ENCODE data around the gene NRARP. TPM values are rescaled to one million over a fixed set of nuclear protein-coding genes. Genes with fewer than 3 reads are reported as not detected.

Gene NRARP
- total RNA-seq, 1 experiment from 2014 or later: 16.9 TPM

DNA sequence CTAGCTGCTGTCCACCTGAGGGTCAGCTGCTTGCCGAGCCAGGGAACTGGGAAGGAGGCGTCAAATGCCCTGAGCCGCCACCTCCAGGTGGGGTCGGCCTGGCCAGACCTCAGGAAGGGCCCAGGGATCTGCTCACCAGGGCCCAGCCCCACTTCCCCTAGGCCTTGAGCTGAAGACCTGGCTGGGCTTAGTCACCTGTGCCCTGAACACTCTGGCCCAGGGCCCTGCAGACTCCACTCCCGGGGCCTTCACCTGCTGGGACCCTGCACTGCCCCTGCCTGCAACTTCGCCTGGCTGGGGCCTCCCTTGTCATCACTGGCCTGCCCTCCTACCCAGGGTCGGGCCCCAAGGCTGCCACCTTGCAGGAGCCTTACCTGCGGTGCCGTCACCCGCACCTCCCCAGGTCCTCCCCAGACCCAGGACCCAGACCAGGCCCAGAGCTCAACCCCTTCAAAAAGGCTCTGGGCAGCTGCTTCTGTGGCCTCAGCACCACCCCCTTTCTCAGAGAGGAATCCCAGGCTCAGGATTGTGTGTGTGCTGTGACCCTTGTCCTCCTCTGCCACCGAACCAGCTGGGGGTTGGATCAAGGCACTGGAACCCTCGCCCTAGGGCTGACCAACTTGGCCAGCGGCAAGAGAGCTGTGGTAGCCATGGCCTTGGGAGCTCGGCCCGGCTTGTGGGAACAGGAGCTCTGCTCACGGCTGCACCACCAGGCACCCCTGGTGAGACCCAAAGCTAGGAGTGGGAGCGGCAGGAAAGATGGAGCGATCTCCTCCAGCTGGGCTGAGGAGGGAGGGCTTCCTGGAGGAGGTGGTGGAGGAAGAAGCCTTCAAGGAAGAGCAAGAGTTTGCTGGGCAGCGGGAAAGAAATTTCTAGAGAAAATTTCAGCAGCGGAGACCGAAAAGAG lies 48.1 kb downstream of the NRARP start:
- Histone ChIP-seq H3K9me3 (ENCODE audit: control insufficient read depth, insufficient read depth, low read depth, low read length) (no peaks in the 10 kb centered on the region), H3K27ac (ENCODE audit: low read length) (peak overlapping the region; percentile 77), H3K4me3 (ENCODE audit: low read depth in 2 of 2, low read length in 2 of 2) (peak overlapping the region; percentile 58 to 72), H3K27me3 (ENCODE audit: control insufficient read depth, insufficient read depth, low read length) (no peaks in the 10 kb centered on the region), H3K36me3 (ENCODE audit: control insufficient read depth, insufficient read depth, low read length) (no peaks in the 10 kb centered on the region; the same call in 1 of the 2 replicates), H3K4me1 (ENCODE audit: control insufficient read depth, insufficient read depth, low read length) (peaks cover 16% of the 10 kb centered on the region)
- DNase-seq (ENCODE audit: low read depth, low spot score): no peak
- BruUV-seq (replicated peaks): no TSS peak
- peak; percentile 14; the same call in 1 of the 2 replicates for ATAC-seq
- in situ Hi-C loops (cut with HindIII; ENCODE audit: low pct_unique_long_range_greater_than_20kb, low sequenced_read_pairs) (no loop called here), intact Hi-C loops (cut with micrococcal nuclease; ENCODE audit: unreplicated experiment) (no loop called here)
- ChIA-PET POLR2A (interaction anchor here (0.6 to 1.6 kb wide), 3 partner anchors 11 to 97 kb away, joined by 4 to 17 read pairs (median 4); no protein-coding TSS in a partner anchor), CTCF (no interaction called here)
- TF ChIP-seq TCF7L2 (IDR thresholded peaks at IDR 0.05; ENCODE audit: low read depth, low read length) (no peak), CTCF (IDR thresholded peaks at IDR 0.05) (no peak), REST (IDR thresholded peaks at IDR 0.05; ENCODE audit: insufficient read depth in 1 of 2, low read depth in 2 of 2, low read length in 1 of 2) (no peak), SIN3A (IDR thresholded peaks at IDR 0.05; ENCODE audit: borderline replicate concordance, insufficient read depth, low read depth, low read length) (no peak)

DNA sequence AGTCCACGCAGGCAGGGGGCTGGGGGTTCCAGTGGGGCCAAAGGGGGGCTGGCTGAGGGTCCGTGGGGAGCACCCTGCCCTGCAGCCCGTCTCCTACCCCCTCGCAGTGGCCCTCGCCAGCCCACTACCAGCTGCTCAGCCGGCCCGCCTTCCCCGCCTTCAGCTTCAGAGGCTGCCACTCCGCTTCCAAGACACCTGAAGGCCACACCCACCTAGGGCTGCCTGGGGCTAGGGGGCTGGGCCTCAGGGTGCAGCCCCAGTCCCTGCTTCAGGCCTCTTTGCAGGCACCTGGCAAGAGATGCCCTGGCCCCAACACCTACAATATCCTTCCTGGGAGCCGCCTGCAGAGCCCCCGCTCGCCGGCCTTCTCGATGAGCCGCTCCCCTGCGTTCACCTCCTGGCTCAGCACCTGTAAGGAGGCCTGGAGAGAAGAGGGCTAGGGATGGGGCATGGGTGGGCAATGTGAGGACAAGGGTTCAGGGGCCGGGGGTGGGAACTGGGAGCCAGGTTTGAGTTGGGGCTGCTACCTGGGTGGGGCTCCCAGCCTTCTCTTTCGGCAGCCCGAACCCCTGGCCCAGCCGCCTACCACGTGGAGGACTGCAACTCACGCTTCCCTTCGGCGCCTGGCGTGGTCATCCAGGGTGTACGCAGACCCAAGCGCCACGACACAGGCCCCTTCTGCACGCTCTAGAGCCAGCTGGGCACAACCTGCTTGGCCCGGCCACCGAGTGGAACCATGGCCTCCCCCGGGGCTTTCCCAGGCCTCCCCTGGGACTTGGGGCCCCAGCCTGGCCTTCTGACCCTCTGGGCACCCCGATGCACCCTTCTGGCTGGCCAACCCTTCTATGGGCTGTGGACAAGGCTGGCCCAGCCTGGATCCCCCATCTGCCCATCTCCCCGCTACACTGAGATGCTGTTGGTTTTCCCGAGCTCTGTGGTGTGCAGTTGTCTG lies 49.2 kb downstream of the NRARP start:
- no peaks in the 10 kb centered on the region; the same call in 1 of the 2 replicates for H3K36me3 ChIP-seq (ENCODE audit: control insufficient read depth, insufficient read depth, low read length)
- ATAC-seq (no peak), DNase-seq (ENCODE audit: low read depth, low spot score) (no peak)
- in situ Hi-C loops (cut with HindIII; ENCODE audit: low pct_unique_long_range_greater_than_20kb, low sequenced_read_pairs): no loop called here
- H3K4me1 ChIP-seq (ENCODE audit: control insufficient read depth, insufficient read depth, low read length): peaks cover 16% of the 10 kb centered on the region
- no peaks in the 10 kb centered on the region for H3K9me3 ChIP-seq (ENCODE audit: control insufficient read depth, insufficient read depth, low read depth, low read length)
- no TSS peak for BruUV-seq (replicated peaks)
- ChIA-PET CTCF (no interaction called here), POLR2A (interaction anchor here (1.6 kb wide), 1 partner anchor 10 kb away, joined by 4 read pairs; no protein-coding TSS in a partner anchor)
- no peak overlapping the region for H3K27ac ChIP-seq (ENCODE audit: low read length)
- TF ChIP-seq REST (IDR thresholded peaks at IDR 0.05; ENCODE audit: insufficient read depth in 1 of 2, low read depth in 2 of 2, low read length in 1 of 2) (no peak), SIN3A (IDR thresholded peaks at IDR 0.05; ENCODE audit: borderline replicate concordance, insufficient read depth, low read depth, low read length) (no peak), CTCF (IDR thresholded peaks at IDR 0.05) (no peak), POLR2AphosphoS5 (IDR thresholded peaks at IDR 0.05; ENCODE audit: low read depth, low read length) (no peak), TCF7L2 (IDR thresholded peaks at IDR 0.05; ENCODE audit: low read depth, low read length) (no peak)
- H3K4me3 ChIP-seq (ENCODE audit: low read depth in 2 of 2, low read length in 2 of 2): no peak overlapping the region
- no peaks in the 10 kb centered on the region for H3K27me3 ChIP-seq (ENCODE audit: control insufficient read depth, insufficient read depth, low read length)
- intact Hi-C loops (cut with micrococcal nuclease; ENCODE audit: unreplicated experiment): no loop called here
